Neural crest cell (in vitro differentiated cells): ENCODE data around the gene NR3C2. TPM values are rescaled to one million over a fixed set of nuclear protein-coding genes. Genes with fewer than 3 reads are reported as not detected.

Experiments used
- DNase-seq: peaks from one replicate; pipeline ENCODE4 v3.0.0; 2021; ENCODE audit warnings: low read depth, mixed read lengths, low spot score
- H3K27ac Mint-ChIP-seq: one replicate; pipeline ENCODE4 v1.8.0; 2021; ENCODE audit warnings: mild to moderate bottlenecking, mixed read lengths; ENCODE audit not compliant: unreplicated experiment
- H3K27me3 Mint-ChIP-seq: 2 replicates; pipeline ENCODE4 v1.8.0; 2021; ENCODE audit warnings: low read depth, mild to moderate bottlenecking, mixed read lengths
- H3K36me3 Mint-ChIP-seq: 2 replicates; pipeline ENCODE4 v1.8.0; 2021; ENCODE audit warnings: low read depth, mild to moderate bottlenecking, mixed read lengths
- H3K4me1 Mint-ChIP-seq: 2 replicates; pipeline ENCODE4 v1.8.0; 2021; ENCODE audit warnings: mixed read lengths
- H3K4me3 Mint-ChIP-seq: one replicate; pipeline ENCODE4 v1.8.0; 2021; ENCODE audit warnings: mild to moderate bottlenecking, mixed read lengths
- H3K9me3 Mint-ChIP-seq: 2 replicates; pipeline ENCODE4 v1.8.0; 2021; ENCODE audit warnings: mixed read lengths
- CTCF ChIP-seq: fragments of 200-600 bp; sonication (generic); conservative IDR thresholded peaks from 2 replicates; pipeline ENCODE4 v1.5.0; 2021; ENCODE audit warnings: antibody characterized with exemption, mild to moderate bottlenecking
- total RNA-seq: library from RNA; stranded (reverse); gene quantifications from 2 replicates; pipeline ENCODE4 v1.2.1, GENCODE V29; 2021

Gene NR3C2
- total RNA-seq, 1 donor from 2014 or later, result 0.21 TPM

- no peak for TF ChIP-seq CTCF
- no peak overlapping the region for H3K27ac Mint-ChIP-seq
- DNase-seq, result no peak
- no peak overlapping the region for H3K4me3 Mint-ChIP-seq
- H3K36me3 Mint-ChIP-seq, result no peaks in the 10 kb centered on the region
- peaks cover 3% of the 10 kb centered on the region for H3K9me3 Mint-ChIP-seq
- no peaks in the 10 kb centered on the region for H3K4me1 Mint-ChIP-seq
- no peaks in the 10 kb centered on the region for H3K27me3 Mint-ChIP-seq
Observed at GRCh38 chr4:148051403-148051802, 390.8 kb downstream of the NR3C2 start.

- H3K27ac Mint-ChIP-seq, result no peak overlapping the region
- no peaks in the 10 kb centered on the region for H3K36me3 Mint-ChIP-seq
- DNase-seq, result no peak
- TF ChIP-seq CTCF, result no peak
- no peak overlapping the region for H3K4me3 Mint-ChIP-seq
- H3K27me3 Mint-ChIP-seq, result no peaks in the 10 kb centered on the region
- H3K9me3 Mint-ChIP-seq, result peaks cover 3% of the 10 kb centered on the region
- H3K4me1 Mint-ChIP-seq, result no peaks in the 10 kb centered on the region
Observed at GRCh38 chr4:148048598-148048997, 393.6 kb downstream of the NR3C2 start.

- no peak overlapping the region for H3K27ac Mint-ChIP-seq
- no peaks in the 10 kb centered on the region for H3K4me1 Mint-ChIP-seq
- no peaks in the 10 kb centered on the region for H3K27me3 Mint-ChIP-seq
- TF ChIP-seq CTCF, result peak; percentile 17
- no peaks in the 10 kb centered on the region for H3K9me3 Mint-ChIP-seq
- H3K4me3 Mint-ChIP-seq, result no peak overlapping the region
- no peak for DNase-seq
- H3K36me3 Mint-ChIP-seq, result no peaks in the 10 kb centered on the region
Observed at GRCh38 chr4:148044912-148045352, 397.3 kb downstream of the NR3C2 start.

GRCh38 chr4:148044089-148044911 lies 397.9 kb downstream of the NR3C2 start:
- no peaks in the 10 kb centered on the region for H3K27me3 Mint-ChIP-seq
- no peak overlapping the region for H3K27ac Mint-ChIP-seq
- H3K9me3 Mint-ChIP-seq, result no peaks in the 10 kb centered on the region
- no peak overlapping the region for H3K4me3 Mint-ChIP-seq
- no peak for DNase-seq
- H3K4me1 Mint-ChIP-seq, result no peaks in the 10 kb centered on the region
- no peak for TF ChIP-seq CTCF
- H3K36me3 Mint-ChIP-seq, result no peaks in the 10 kb centered on the region

GRCh38 chr4:148041606-148042329 lies 400.4 kb downstream of the NR3C2 start:
- TF ChIP-seq CTCF, result no peak
- Mint-ChIP-seq H3K9me3 (no peaks in the 10 kb centered on the region), H3K4me1 (no peaks in the 10 kb centered on the region), H3K4me3 (no peak overlapping the region), H3K36me3 (no peaks in the 10 kb centered on the region), H3K27ac (no peak overlapping the region), H3K27me3 (no peaks in the 10 kb centered on the region)
- no peak for DNase-seq
